ENCODE measurements around the gene SLC22A1. TPM values are rescaled to one million over a fixed set of nuclear protein-coding genes. Genes with fewer than 3 reads are reported as not detected.

The SLC22A1 gene
- total and polyA plus RNA-seq, 2 donors (not counting 3 experiments of a cell fraction or from before 2014, with no cell fraction given): 0.04 TPM; not detected in 1

DNA sequence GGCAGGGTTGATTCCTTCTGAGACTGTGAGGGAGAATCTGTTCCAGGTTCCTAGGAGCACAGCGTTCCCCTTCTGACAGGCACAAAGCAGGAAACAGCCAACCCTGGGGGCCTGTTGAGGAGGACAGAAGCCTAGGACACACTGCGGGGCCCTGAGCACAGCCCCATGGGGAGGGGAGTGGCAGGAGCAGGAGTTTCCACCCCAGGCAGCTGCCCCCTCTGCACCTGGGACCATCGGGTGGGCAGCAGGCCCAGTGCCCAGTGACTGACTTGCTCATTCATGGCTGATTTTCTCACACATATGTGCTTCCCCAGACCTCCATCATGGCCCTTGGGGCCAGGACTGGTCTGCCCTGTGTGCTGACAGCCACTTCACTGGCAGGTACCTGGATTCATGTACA, 6.2 kb upstream of the SLC22A1 start:
- Histone ChIP-seq H4K20me1 (replicated peaks; ENCODE audit: control insufficient read depth, extremely low read depth, insufficient read depth, low read length) (no peaks in the 10 kb centered on the region), H3K36me3 (ENCODE audit: control insufficient read depth in 2 of 2, extremely low read depth in 1 of 2, insufficient read depth in 2 of 2, low read length in 2 of 2) (no peaks in the 10 kb centered on the region), H3K79me2 (ENCODE audit: control insufficient read depth, insufficient read depth, low read length) (no peaks in the 10 kb centered on the region), H3K27me3 (ENCODE audit: control insufficient read depth in 2 of 2, insufficient read depth in 2 of 2, low read length in 2 of 2) (no peaks in the 10 kb centered on the region), H2AFZ (ENCODE audit: low read depth, low read length) (no peak overlapping the region), H3K9me3 (replicated peaks; ENCODE audit: control insufficient read depth, insufficient read depth, low read length) (no peaks in the 10 kb centered on the region), H3K4me3 (replicated peaks in 1 of 3; ENCODE audit: insufficient read depth in 1 of 3, low read depth in 1 of 3, low read length in 3 of 3) (no peak overlapping the region), H3K9me1 (replicated peaks; ENCODE audit: control insufficient read depth, extremely low read depth, insufficient read depth, low read length) (no peaks in the 10 kb centered on the region), H3K9ac (replicated peaks; ENCODE audit: extremely low read depth, insufficient read depth, low read length) (no peak overlapping the region), H3K4me1 (ENCODE audit: control insufficient read depth, extremely low read depth, insufficient read depth, low read length) (no peaks in the 10 kb centered on the region), H3K4me2 (ENCODE audit: insufficient read depth, low read length) (no peak overlapping the region), H3K27ac (ENCODE audit: insufficient read depth, low read depth, low read length) (no peak overlapping the region)
- intact Hi-C loops (cut with micrococcal nuclease) (no loop called here), dilution Hi-C loops (cut with MboI; ENCODE audit: extremely low pct_ligation_motif_present, low sequenced_read_pairs) (no loop called here)
- no TSS peak for BruUV-seq (replicated peaks)
- FAIRE-seq: no peak
- no peak for DNase-seq (ENCODE audit: low read depth, low spot score)
- POLR2A ChIA-PET: no interaction called here
- CTCF ChIA-PET: no interaction called here
- no peak for TF ChIP-seq POLR2AphosphoS5 (IDR thresholded peaks at IDR 0.05; ENCODE audit: insufficient read depth, low read depth, low read length)
- TF ChIP-seq JUN (IDR thresholded peaks at IDR 0.05; ENCODE audit: borderline replicate concordance, insufficient read depth, insufficient read length, low read depth): no peak
- no peak for TF ChIP-seq POLR2A (IDR thresholded peaks at IDR 0.05; ENCODE audit: low read depth, low read length)
- no peak for TF ChIP-seq FOS (IDR thresholded peaks at IDR 0.05; ENCODE audit: borderline replicate concordance, insufficient read depth, low read length)
- TF ChIP-seq EZH2 (IDR thresholded peaks at IDR 0.05; ENCODE audit: borderline replicate concordance, low read depth, low read length, severe bottlenecking): no peak
- no peak for TF ChIP-seq GATA2 (IDR thresholded peaks at IDR 0.05; ENCODE audit: insufficient read depth, insufficient read length, low read depth, low read length)
- no peak for TF ChIP-seq CTCF (IDR thresholded peaks at IDR 0.05; ENCODE audit: extremely low read depth in 1 of 2, insufficient read depth in 1 of 2, low read depth in 1 of 2, low read length in 2 of 2)
- TF ChIP-seq, protein P1, sequence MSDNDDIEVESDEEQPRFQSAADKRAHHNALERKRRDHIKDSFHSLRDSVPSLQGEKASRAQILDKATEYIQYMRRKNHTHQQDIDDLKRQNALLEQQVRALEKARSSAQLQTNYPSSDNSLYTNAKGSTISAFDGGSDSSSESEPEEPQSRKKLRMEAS (IDR thresholded peaks at IDR 0.05; ENCODE audit: insufficient read depth, insufficient read length): no peak
- no peak for TF ChIP-seq MYC (IDR thresholded peaks at IDR 0.05; ENCODE audit: low read depth, low read length)

Measured in endothelial cell of umbilical vein (primary cell).